ENCODE results near the gene B3GALT6.

DNA sequence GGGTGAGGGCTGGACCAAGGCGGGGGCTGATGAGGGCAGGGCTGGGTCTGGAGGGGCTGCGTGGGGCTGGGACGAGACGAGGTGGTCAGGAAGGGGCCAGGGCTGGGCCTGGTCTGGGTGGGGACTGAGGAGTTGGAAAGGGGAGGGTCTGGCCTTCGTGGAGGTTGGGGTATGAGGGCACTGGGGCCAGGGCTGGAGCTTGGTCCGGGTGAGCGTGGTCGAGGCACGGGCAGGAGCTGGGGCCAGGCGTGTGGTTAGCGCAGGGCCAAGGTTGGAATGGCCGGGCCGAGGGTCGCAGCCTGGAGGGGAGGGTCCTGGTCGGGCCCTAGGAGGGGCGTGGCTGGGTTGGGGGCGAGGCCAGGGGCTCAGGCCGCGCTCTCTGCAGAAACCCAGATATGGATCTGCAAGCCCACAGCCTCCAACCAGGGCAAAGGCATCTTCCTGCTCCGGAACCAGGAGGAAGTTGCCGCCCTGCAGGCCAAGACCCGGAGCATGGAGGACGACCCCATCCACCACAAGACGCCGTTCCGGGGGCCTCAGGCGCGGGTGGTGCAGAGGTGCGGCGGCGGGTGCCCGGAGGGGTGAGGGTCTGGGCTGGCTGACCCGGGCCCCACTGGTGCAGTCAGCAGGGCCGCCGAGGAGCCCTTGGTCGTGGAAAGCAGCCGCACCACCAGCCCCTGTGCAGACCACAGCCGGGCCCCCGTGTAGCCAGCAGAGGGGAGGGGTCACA lies 49.4 kb upstream of the B3GALT6 start:
- TF ChIP-seq, protein P1, sequence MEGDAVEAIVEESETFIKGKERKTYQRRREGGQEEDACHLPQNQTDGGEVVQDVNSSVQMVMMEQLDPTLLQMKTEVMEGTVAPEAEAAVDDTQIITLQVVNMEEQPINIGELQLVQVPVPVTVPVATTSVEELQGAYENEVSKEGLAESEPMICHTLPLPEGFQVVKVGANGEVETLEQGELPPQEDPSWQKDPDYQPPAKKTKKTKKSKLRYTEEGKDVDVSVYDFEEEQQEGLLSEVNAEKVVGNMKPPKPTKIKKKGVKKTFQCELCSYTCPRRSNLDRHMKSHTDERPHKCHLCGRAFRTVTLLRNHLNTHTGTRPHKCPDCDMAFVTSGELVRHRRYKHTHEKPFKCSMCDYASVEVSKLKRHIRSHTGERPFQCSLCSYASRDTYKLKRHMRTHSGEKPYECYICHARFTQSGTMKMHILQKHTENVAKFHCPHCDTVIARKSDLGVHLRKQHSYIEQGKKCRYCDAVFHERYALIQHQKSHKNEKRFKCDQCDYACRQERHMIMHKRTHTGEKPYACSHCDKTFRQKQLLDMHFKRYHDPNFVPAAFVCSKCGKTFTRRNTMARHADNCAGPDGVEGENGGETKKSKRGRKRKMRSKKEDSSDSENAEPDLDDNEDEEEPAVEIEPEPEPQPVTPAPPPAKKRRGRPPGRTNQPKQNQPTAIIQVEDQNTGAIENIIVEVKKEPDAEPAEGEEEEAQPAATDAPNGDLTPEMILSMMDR (IDR thresholded peaks at IDR 0.05): no peak
- TF ChIP-seq POLR2A (IDR thresholded peaks at IDR 0.05): no peak

Data from uterus (tissue), 2 donors.